ENCODE results near the gene XPOT. TPM values are rescaled to one million over a fixed set of nuclear protein-coding genes. Genes with fewer than 3 reads are reported as not detected.

XPOT gene
- total and polyA plus RNA-seq, 9 donors: 24.1 to 48.6 (median 37.7) TPM

- 70% methylated on average over 16 of the region's 18 CpGs for WGBS (ENCODE audit: insufficient coverage)
- H3K4me3 ChIP-seq (ENCODE audit: low read length): no peak overlapping the region
Measured at GRCh38 chr12:64389154-64389553, 15.0 kb upstream of the XPOT start.

DNA sequence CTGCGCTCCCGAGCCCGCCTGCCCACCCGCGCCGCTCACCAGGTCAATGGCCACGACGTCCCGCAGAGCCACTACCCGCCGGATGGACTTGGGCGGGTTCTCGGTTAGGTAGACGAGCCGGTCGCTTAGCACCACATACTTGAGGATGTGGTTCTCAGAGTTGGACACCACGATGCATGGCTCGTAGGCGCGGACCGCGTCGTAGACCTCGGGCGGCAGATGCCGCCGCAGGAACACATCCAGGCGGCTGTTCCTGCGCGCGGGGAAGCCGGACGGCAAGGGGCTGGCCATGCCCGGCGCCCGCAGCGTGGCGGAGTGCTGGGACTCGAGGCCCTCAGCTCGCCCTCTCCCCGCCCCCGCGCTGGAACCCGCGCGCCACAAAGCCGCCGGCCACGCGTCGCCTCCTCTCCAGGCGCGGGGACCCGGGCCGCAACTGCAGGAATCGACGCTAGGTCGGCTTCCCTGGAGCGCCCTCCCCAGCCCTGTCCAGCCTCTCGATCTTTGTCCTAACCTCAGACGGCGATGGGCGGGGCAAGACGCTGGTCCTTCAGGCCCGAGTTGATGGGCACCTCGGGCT lies 13.8 kb upstream of the XPOT start, which contains the start of gene C12orf56:
Gene C12orf56 (minus strand): TSS at position 484 of the 577 bp plus-strand sequence. CDS start 193 bp downstream, at position 291.
- H3K36me3 ChIP-seq (ENCODE audit: control insufficient read depth, insufficient read depth, low read length): no peaks in the 10 kb centered on the region
- WGBS (ENCODE audit: insufficient coverage): under 1% methylated on average over 66 of the region's 66 CpGs
- peaks cover 4% of the 10 kb centered on the region for H3K4me1 ChIP-seq (ENCODE audit: control insufficient read depth, insufficient read depth, low read length)
- H3K27ac ChIP-seq (ENCODE audit: low read length): no peak within 1 kb of the TSS
- peak within 1 kb of the TSS; percentile 31 for H3K4me3 ChIP-seq (ENCODE audit: low read length)
- H3K9me3 ChIP-seq (replicated peaks; ENCODE audit: control insufficient read depth, low read depth, low read length): no peaks in the 10 kb centered on the region
- H3K27me3 ChIP-seq (ENCODE audit: control insufficient read depth, insufficient read depth, low read length): peaks cover 24% of the 10 kb centered on the region
- DNase-seq: no peak

More at GRCh38 chr12:64389154-64389553, 15.0 kb upstream of the XPOT start:
- Histone ChIP-seq H3K27ac (ENCODE audit: low read length) (no peak overlapping the region), H3K27me3 (ENCODE audit: control insufficient read depth, insufficient read depth, low read length) (peaks cover 24% of the 10 kb centered on the region), H3K9me3 (replicated peaks; ENCODE audit: control insufficient read depth, low read depth, low read length) (no peaks in the 10 kb centered on the region), H3K36me3 (ENCODE audit: control insufficient read depth, insufficient read depth, low read length) (no peaks in the 10 kb centered on the region), H3K4me1 (ENCODE audit: control insufficient read depth, insufficient read depth, low read length) (peaks cover 4% of the 10 kb centered on the region)
- no peak for DNase-seq

DNA sequence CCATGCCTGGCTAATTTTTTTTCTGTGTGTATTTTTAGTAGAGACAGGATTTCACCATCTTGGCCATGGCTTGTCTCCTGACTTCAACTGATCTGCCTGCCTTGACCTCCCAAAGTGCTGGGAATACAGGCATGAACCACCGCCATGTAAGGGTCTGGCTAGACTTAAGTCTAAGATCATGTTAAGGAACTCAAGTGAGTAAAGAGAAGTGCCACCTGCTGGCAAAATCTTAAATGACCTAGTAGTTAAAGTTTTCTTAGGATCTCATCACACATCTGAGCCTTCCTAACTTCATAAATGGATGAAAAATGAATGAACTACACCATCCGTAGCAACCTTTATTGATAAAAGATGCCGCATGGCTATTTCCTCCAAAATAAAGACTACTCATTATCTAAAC lies 12.0 kb upstream of the XPOT start:
- Histone ChIP-seq H3K36me3 (ENCODE audit: control insufficient read depth, insufficient read depth, low read length) (no peaks in the 10 kb centered on the region), H3K4me1 (ENCODE audit: control insufficient read depth, insufficient read depth, low read length) (peaks cover 4% of the 10 kb centered on the region), H3K9me3 (replicated peaks; ENCODE audit: control insufficient read depth, low read depth, low read length) (no peaks in the 10 kb centered on the region), H3K4me3 (ENCODE audit: low read length) (no peak overlapping the region), H3K27ac (ENCODE audit: low read length) (no peak overlapping the region), H3K27me3 (ENCODE audit: control insufficient read depth, insufficient read depth, low read length) (peaks cover 24% of the 10 kb centered on the region)
- no CpG with 5 or more reads among the region's 3 CpGs for WGBS (ENCODE audit: insufficient coverage)
- no peak for DNase-seq

- no peaks in the 10 kb centered on the region for H3K4me1 ChIP-seq (ENCODE audit: control insufficient read depth, insufficient read depth, low read length)
- no peaks in the 10 kb centered on the region for H3K9me3 ChIP-seq (replicated peaks; ENCODE audit: control insufficient read depth, low read depth, low read length)
- DNase-seq: peak; percentile 40
- no peaks in the 10 kb centered on the region for H3K36me3 ChIP-seq (ENCODE audit: control insufficient read depth, insufficient read depth, low read length)
- peaks cover 8% of the 10 kb centered on the region for H3K27me3 ChIP-seq (ENCODE audit: control insufficient read depth, insufficient read depth, low read length)
- H3K4me3 ChIP-seq (ENCODE audit: low read length): no peak overlapping the region
- H3K27ac ChIP-seq (ENCODE audit: low read length): no peak overlapping the region
- WGBS (ENCODE audit: insufficient coverage): no CpG with 5 or more reads among the region's 2 CpGs
Measured at GRCh38 chr12:64395739-64396138, 8.5 kb upstream of the XPOT start.

DNA sequence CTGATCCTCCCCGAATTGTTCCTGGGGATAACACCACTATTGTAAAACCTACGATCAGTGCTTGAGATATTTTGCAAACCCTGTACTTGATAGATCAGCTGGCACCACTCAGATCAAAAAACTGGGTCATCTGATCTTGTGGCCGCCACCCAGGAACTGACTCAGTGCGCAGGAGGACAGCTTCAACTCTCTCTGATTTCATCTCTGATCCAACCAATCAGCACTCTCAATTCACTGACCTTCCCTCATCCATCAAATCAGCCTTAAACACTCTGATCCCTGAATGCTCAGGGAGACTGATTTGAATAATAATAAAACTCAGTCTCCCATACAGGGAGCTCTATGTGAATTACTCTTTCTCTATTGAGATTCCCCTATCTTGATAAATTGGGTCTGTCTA lies 4.2 kb upstream of the XPOT start:
- Histone ChIP-seq H3K4me3 (ENCODE audit: low read length) (no peak overlapping the region), H3K36me3 (ENCODE audit: control insufficient read depth, insufficient read depth, low read length) (no peaks in the 10 kb centered on the region), H3K27ac (ENCODE audit: low read length) (no peak overlapping the region), H3K4me1 (ENCODE audit: control insufficient read depth, insufficient read depth, low read length) (peaks cover 4% of the 10 kb centered on the region), H3K9me3 (replicated peaks; ENCODE audit: control insufficient read depth, low read depth, low read length) (no peaks in the 10 kb centered on the region), H3K27me3 (ENCODE audit: control insufficient read depth, insufficient read depth, low read length) (no peaks in the 10 kb centered on the region)
- no peak for DNase-seq
- WGBS (ENCODE audit: insufficient coverage): 66% methylated on average over 4 of the region's 4 CpGs

DNA sequence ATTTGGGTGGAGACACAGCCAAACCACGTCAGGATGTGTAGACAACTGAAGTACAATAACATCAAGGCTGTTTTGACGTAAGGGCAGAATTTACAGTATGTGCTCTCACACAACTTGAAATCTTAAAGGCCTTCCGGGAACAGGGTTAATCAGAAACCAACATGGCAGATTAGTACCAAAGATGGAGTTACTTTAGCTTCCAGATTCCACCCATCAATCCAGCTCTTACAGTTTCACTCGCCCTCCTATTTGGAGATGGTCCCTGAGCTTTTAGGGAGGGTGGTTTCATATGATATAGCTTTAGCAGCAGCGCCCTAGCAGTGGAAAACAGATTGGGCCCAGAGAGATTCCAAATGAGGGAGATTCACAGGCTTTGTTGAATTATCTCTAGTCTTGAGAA lies 2.0 kb upstream of the XPOT start:
- H3K36me3 ChIP-seq (ENCODE audit: control insufficient read depth, insufficient read depth, low read length): no peaks in the 10 kb centered on the region
- H3K9me3 ChIP-seq (replicated peaks; ENCODE audit: control insufficient read depth, low read depth, low read length): no peaks in the 10 kb centered on the region
- no peak overlapping the region for H3K4me3 ChIP-seq (ENCODE audit: low read length)
- no peak for DNase-seq
- no peak overlapping the region for H3K27ac ChIP-seq (ENCODE audit: low read length)
- WGBS (ENCODE audit: insufficient coverage): 89% methylated on average over 3 of the region's 5 CpGs
- H3K4me1 ChIP-seq (ENCODE audit: control insufficient read depth, insufficient read depth, low read length): peaks cover 10% of the 10 kb centered on the region
- H3K27me3 ChIP-seq (ENCODE audit: control insufficient read depth, insufficient read depth, low read length): no peaks in the 10 kb centered on the region

DNA sequence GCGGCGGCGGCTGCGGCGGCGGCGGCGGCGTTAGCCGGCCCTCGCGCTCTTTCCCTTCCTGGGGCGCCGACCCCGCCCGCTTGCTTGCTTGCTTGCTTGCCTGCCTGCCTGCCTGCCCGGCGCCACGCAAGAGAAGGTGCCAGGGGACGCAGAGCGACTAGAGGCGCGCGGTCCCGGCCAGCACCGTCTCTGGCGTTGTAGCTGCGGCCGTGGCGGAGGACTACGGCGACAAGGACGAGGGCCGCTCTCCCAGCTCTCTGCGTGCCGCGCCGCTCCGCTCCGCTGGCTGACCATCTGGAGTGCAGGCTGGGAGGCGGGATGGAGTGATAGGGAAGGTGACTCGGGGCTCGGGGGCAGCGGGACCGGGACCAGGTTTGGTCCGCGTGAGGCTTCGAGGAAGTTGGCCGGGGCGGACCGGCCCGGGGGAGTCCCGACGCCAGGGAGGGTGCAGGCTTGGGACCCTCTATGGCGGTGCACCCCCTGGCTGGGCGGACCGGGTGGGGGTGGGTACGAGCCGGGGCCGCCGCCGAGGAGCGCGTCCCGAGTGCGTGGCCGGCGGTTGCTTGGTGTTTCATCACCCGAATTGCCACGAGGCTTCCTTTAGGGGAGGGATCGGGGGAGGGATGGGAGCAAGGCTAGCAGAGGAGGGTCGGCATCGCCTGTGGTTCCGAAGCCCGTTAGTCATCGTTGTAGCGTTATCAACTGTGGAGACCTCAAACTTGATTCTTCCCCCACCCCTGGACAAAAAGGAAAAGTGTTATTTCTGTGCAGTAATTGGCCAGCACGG lies 471 bp downstream of the XPOT start:
- Histone ChIP-seq H3K27me3 (ENCODE audit: control insufficient read depth, insufficient read depth, low read length) (no peaks in the 10 kb centered on the region), H3K4me1 (ENCODE audit: control insufficient read depth, insufficient read depth, low read length) (peaks cover 10% of the 10 kb centered on the region), H3K4me3 (ENCODE audit: low read length) (peak overlapping the region; percentile 94), H3K27ac (ENCODE audit: low read length) (peak overlapping the region; percentile 98), H3K36me3 (ENCODE audit: control insufficient read depth, insufficient read depth, low read length) (no peaks in the 10 kb centered on the region), H3K9me3 (replicated peaks; ENCODE audit: control insufficient read depth, low read depth, low read length) (no peaks in the 10 kb centered on the region)
- under 1% methylated on average over 70 of the region's 78 CpGs for WGBS (ENCODE audit: insufficient coverage)
- DNase-seq: peak; percentile 80

- Histone ChIP-seq H3K27ac (ENCODE audit: low read length) (no peak overlapping the region), H3K4me3 (ENCODE audit: low read length) (no peak overlapping the region), H3K36me3 (ENCODE audit: control insufficient read depth, insufficient read depth, low read length) (peaks cover 13% of the 10 kb centered on the region), H3K4me1 (ENCODE audit: control insufficient read depth, insufficient read depth, low read length) (peaks cover 10% of the 10 kb centered on the region), H3K27me3 (ENCODE audit: control insufficient read depth, insufficient read depth, low read length) (no peaks in the 10 kb centered on the region), H3K9me3 (replicated peaks; ENCODE audit: control insufficient read depth, low read depth, low read length) (no peaks in the 10 kb centered on the region)
- 71% methylated on average over 3 of the region's 9 CpGs for WGBS (ENCODE audit: insufficient coverage)
- DNase-seq: no peak
Measured at GRCh38 chr12:64407342-64408223, 3.4 kb downstream of the XPOT start.

GRCh38 chr12:64411427-64411826 lies 7.2 kb downstream of the XPOT start:
- no peak overlapping the region for H3K27ac ChIP-seq (ENCODE audit: low read length)
- H3K9me3 ChIP-seq (replicated peaks; ENCODE audit: control insufficient read depth, low read depth, low read length): no peaks in the 10 kb centered on the region
- no peaks in the 10 kb centered on the region for H3K27me3 ChIP-seq (ENCODE audit: control insufficient read depth, insufficient read depth, low read length)
- no CpG with 5 or more reads among the region's 2 CpGs for WGBS (ENCODE audit: insufficient coverage)
- peaks cover 26% of the 10 kb centered on the region for H3K36me3 ChIP-seq (ENCODE audit: control insufficient read depth, insufficient read depth, low read length)
- no peaks in the 10 kb centered on the region for H3K4me1 ChIP-seq (ENCODE audit: control insufficient read depth, insufficient read depth, low read length)
- no peak overlapping the region for H3K4me3 ChIP-seq (ENCODE audit: low read length)
- DNase-seq: no peak

DNA sequence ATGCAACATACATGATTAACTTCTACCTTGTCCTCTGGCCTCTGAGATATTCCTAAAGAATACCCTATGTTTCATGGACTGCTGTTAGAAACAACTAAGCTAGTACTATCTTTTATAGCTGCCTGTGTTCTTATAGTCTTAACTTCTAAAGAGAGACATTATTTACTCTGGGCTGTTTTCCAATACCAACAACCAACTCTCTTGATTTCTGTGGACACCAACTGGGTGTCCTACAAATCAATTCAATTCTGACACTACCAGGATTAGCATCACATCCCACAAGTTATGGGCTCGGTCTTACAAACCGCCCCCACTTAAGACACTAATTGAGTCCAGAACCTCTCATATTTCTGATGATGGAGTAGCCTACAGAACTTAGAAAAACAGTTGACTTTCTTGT lies 8.3 kb downstream of the XPOT start:
- Histone ChIP-seq H3K27me3 (ENCODE audit: control insufficient read depth, insufficient read depth, low read length) (no peaks in the 10 kb centered on the region), H3K4me3 (ENCODE audit: low read length) (no peak overlapping the region), H3K9me3 (replicated peaks; ENCODE audit: control insufficient read depth, low read depth, low read length) (no peaks in the 10 kb centered on the region), H3K36me3 (ENCODE audit: control insufficient read depth, insufficient read depth, low read length) (peaks cover 34% of the 10 kb centered on the region), H3K4me1 (ENCODE audit: control insufficient read depth, insufficient read depth, low read length) (no peaks in the 10 kb centered on the region), H3K27ac (ENCODE audit: low read length) (no peak overlapping the region)
- DNase-seq: no peak
- WGBS (ENCODE audit: insufficient coverage): no CpG with 5 or more reads among the region's 2 CpGs

Measured in muscle of leg (tissue), 11 donors.